HepG2 (cell line): ENCODE measurements around the gene PRKCG. TPM values are rescaled to one million over a fixed set of nuclear protein-coding genes. Genes with fewer than 3 reads are reported as not detected.

ENCODE experiments used
- ATF4 ChIP-seq, 2 experiments: fragments of 450-650 bp in 1 of 2; sonication (generic) in 1 of 2; formaldehyde crosslinking; IDR thresholded peaks; 2 replicates each; pipeline versions ENCODE4 v1.5.0 to v1.8.0; 2020 to 2022; ENCODE audit warnings: mild to moderate bottlenecking in 1 of 2, missing genetic modification reagents in 1 of 2
- ATF5 ChIP-seq: sonication (generic); formaldehyde crosslinking; IDR thresholded peaks from 2 replicates; pipeline ENCODE4 v1.4.0; 2020; ENCODE audit warnings: mild to moderate bottlenecking, low read depth, missing genetic modification reagents
- ETV5 ChIP-seq: IDR thresholded peaks from 2 replicates; pipeline ENCODE4 v1.6.1; 2018; ENCODE audit warnings: missing biosample characterization, missing genetic modification reagents, inconsistent platforms, borderline replicate concordance
- FOXA1 ChIP-seq, 2 experiments: fragments of 450-650 bp in 1 of 2; sonication (generic) in 1 of 2; formaldehyde crosslinking in 1 of 2; IDR thresholded peaks; 2 replicates each; pipeline versions ENCODE4 v1.4.0 to v1.6.1; 2016 to 2020; ENCODE audit warnings: missing genetic modification reagents in 1 of 2
- GFI1 ChIP-seq: sonication (generic); formaldehyde crosslinking; IDR thresholded peaks from 2 replicates; pipeline ENCODE4 v1.5.0; 2020; ENCODE audit warnings: missing genetic modification reagents, mild to moderate bottlenecking, borderline replicate concordance
- MED1 ChIP-seq: sonication (generic); formaldehyde crosslinking; IDR thresholded peaks from 2 replicates; pipeline ENCODE4 v1.4.0; 2020; ENCODE audit warnings: missing genetic modification reagents
- TFE3 ChIP-seq: IDR thresholded peaks from 2 replicates; pipeline ENCODE4 v1.6.1; 2016
- ZBTB40 ChIP-seq, 2 experiments: fragments of 450-650 bp in 1 of 2; sonication (generic) in 1 of 2; formaldehyde crosslinking in 1 of 2; IDR thresholded peaks; 2 replicates each; pipeline versions ENCODE4 v1.6.1 to v1.8.0; 2016 to 2022; ENCODE audit warnings: antibody characterized with exemption in 1 of 2, mild to moderate bottlenecking in 1 of 2, missing genetic modification reagents in 1 of 2
- ZFY ChIP-seq: sonication (generic); formaldehyde crosslinking; IDR thresholded peaks from 2 replicates; pipeline ENCODE4 v1.4.0; 2020; ENCODE audit warnings: missing genetic modification reagents
- ZNF138 ChIP-seq: sonication (generic); formaldehyde crosslinking; IDR thresholded peaks from 2 replicates; pipeline ENCODE4 v1.5.0; 2020; ENCODE audit warnings: mild to moderate bottlenecking, low read depth, missing genetic modification reagents
- ZNF207 ChIP-seq: fragments of 450-650 bp; IDR thresholded peaks from 2 replicates; pipeline ENCODE4 v1.6.1; 2016; ENCODE audit warnings: antibody characterized with exemption, borderline replicate concordance
- ZNF333 ChIP-seq: sonication (generic); formaldehyde crosslinking; IDR thresholded peaks from 2 replicates; pipeline ENCODE4 v1.4.0; 2020; ENCODE audit warnings: mild to moderate bottlenecking, missing genetic modification reagents, borderline replicate concordance
- ZNF337 ChIP-seq: sonication (generic); formaldehyde crosslinking; IDR thresholded peaks from 2 replicates; pipeline ENCODE4 v1.5.1; 2020; ENCODE audit warnings: missing genetic modification reagents, low read depth, mild to moderate bottlenecking, borderline replicate concordance
- ZNF362 ChIP-seq: sonication (generic); formaldehyde crosslinking; IDR thresholded peaks from 2 replicates; pipeline ENCODE4 v1.4.0; 2020; ENCODE audit warnings: missing genetic modification reagents, mild to moderate bottlenecking, borderline replicate concordance
- ZNF792 ChIP-seq: IDR thresholded peaks from 2 replicates; pipeline ENCODE4 v1.6.1; 2016
- ZSCAN25 ChIP-seq: sonication (generic); formaldehyde crosslinking; IDR thresholded peaks from 2 replicates; pipeline ENCODE4 v1.8.0; 2022; ENCODE audit warnings: mild to moderate bottlenecking, missing genetic modification reagents
- polyA plus RNA-seq, 8 experiments: library from polyadenylated mRNA; depleted of rRNA in 3 of 8; stranded (reverse) in 7 of 8; unstranded in 1 of 8; fragments of >200 nt; fragmentation: Illumina TruSeq in 4 of 8; extraction: Trizol in 4 of 8; gene quantifications; 2 replicates each; pipeline versions ENCODE4 v1.2.1 to v1.2.3, GENCODE V29; 2011 to 2016; ENCODE audit warnings: low read depth in 4 of 8, missing spikeins in 1 of 8, mixed read lengths in 1 of 8; ENCODE audit not compliant: insufficient read depth in 1 of 8
- total RNA-seq, 5 experiments: library from RNA; depleted of rRNA; stranded (reverse); fragments of >200 nt; fragmentation: Illumina TruSeq; extraction: Trizol; gene quantifications; 2 replicates each; pipeline ENCODE4 v1.2.3, GENCODE V29; 2016; ENCODE audit warnings: low read depth in 1 of 5

PRKCG gene
- total and polyA plus RNA-seq, 2 of the 13 experiments (the other 11 are each of a cell fraction or from before 2014, with no cell fraction given) = 0.02 to 0.03 TPM

- TF ChIP-seq ETV5 (CRISPR knock-in tag) = peak; percentile 82
- no peak for TF ChIP-seq ZNF333 (CRISPR knock-in tag)
- no peak for TF ChIP-seq ZNF207
- TF ChIP-seq ATF4 (CRISPR knock-in tag; IDR thresholded peaks at IDR 0.05) = peak in 1 of 2 experiments; percentile 48; a peak in 1 of 4 replicates
- peak; percentile 75; the same call in 1 of the 2 replicates for TF ChIP-seq ZSCAN25 (CRISPR knock-in tag)
- TF ChIP-seq ZNF792 (CRISPR knock-in tag) = 0 out of 2 replicates have a peak, but pooled peaks have one; percentile 22
- TF ChIP-seq ZFY (CRISPR knock-in tag) = no peak
- TF ChIP-seq ZNF337 (CRISPR knock-in tag) = 0 out of 2 replicates have a peak, but pooled peaks have one; percentile 15
- no peak for TF ChIP-seq GFI1 (CRISPR knock-in tag)
- no peak for TF ChIP-seq FOXA1 (IDR thresholded peaks at IDR 0.05)
- TF ChIP-seq FOXA1 (CRISPR knock-in tag; IDR thresholded peaks at IDR 0.05) = peak; percentile 68
- peak; percentile 87 for TF ChIP-seq MED1
- TF ChIP-seq ATF5 (CRISPR knock-in tag) = 0 out of 2 replicates have a peak, but pooled peaks have one; percentile 12
- TF ChIP-seq ZNF362 (CRISPR knock-in tag) = no peak
- TF ChIP-seq TFE3 = no peak
- no peak for TF ChIP-seq ZBTB40 (IDR thresholded peaks at IDR 0.05)
- no peak for TF ChIP-seq ZBTB40 (CRISPR knock-in tag; IDR thresholded peaks at IDR 0.05)
- TF ChIP-seq ZNF138 = 0 out of 2 replicates have a peak, but pooled peaks have one; percentile 13
Measured at GRCh38 chr19:53865523-53865917, 16.5 kb upstream of the PRKCG start (continued).
